Right lung (tissue), 5 donors: ENCODE measurements around the gene GRID2. TPM values are rescaled to one million over a fixed set of nuclear protein-coding genes. Genes with fewer than 3 reads are reported as not detected.
"Not testable (repeated sequence)": the region's sequence is repeated elsewhere in the genome, so short reads cannot be mapped to it uniquely, and the experiment has no call there.

Experiments used
- DNase-seq, 2 donors: peaks; one replicate each; pipeline ENCODE4 v3.0.0-alpha.2; 2013
- polyA plus RNA-seq, 5 donors: library from polyadenylated mRNA; unstranded; fragments of 120-200 nt; gene quantifications; one replicate each; pipeline versions ENCODE4 v1.2.1 to v1.2.3, GENCODE V29; 2013; ENCODE audit warnings: inconsistent platforms in 1 of 5, low replicate concordance in 1 of 5; ENCODE audit not compliant: insufficient read length in 5 of 5, insufficient read depth in 1 of 5

GRID2 gene
- polyA plus RNA-seq, 5 donors, result 0.09 to 0.58 (median 0.17) TPM

DNA sequence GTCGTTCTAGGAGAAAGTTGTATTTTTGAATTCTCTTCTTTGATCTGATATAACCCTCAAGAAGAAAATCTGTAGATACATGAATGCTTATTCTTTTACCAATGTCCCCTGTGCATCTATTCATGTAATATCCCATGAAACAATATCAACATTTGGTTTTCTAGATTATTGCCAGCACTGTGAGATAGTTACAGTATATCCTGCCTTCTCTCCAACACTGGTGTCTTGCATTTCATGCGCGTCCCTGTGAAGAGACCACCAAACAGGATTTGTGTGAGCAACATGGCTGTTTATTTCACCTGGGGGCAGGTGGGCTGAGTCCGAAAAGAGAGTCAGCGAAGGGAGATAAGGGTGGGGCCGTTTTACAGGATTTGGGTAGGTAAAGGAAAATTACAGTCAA lies 135.0 kb downstream of the GRID2 start:
- not testable (repeated sequence) for DNase-seq

DNA sequence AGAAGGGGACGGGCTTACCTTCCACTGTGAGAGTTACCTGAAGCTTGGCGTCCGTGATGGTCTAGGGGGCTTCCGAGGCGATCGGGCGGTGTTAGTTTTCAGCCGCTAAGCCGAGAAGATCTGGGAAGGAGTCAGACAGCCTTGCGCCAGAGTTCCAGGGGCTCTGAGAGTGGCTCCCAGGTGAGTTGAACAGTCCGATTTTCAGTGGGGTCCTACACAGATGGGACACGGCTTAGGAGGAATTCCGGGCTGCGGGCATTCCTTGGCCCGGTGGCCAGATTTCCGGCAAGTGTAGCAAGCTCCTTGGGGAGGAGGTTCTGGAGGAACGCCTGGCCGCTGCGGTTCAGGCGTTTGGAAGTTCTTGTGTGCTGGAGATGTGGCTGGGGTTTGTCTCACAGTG lies 138.4 kb downstream of the GRID2 start:
- not testable (repeated sequence) for DNase-seq

DNA sequence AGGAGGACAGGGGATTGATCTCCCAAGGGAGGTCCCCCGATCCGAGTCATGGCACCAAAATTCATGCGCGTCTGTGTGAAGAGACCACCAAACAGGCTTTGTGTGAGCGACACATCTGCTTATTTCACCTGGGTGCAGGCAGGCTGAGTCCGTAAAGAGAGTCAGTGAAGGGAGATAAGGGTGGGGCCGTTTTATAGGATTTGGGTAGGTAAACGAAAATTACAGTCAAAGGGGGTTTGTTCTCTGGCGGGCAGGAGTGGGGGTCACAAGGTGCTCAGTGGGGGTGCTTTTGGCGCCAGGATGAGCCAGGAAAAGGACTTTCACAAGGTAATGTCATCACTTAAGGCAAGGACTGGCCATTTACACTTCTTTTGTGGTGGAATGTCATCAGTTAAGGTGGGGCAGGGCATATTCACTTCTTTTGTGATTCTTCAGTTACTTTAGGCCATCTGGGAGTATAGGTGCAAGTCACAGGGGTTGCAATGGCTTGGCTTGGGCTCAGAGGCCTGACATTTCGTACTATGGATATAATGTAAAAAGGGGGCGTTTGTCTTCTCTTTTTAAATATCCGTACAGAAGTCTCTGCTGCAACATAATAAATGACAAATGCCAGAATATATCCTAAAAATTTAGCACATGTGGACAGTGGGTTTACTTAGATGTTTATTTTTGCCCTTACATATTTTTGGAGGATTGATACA lies 140.5 kb downstream of the GRID2 start:
- DNase-seq, result not testable (repeated sequence)

DNA sequence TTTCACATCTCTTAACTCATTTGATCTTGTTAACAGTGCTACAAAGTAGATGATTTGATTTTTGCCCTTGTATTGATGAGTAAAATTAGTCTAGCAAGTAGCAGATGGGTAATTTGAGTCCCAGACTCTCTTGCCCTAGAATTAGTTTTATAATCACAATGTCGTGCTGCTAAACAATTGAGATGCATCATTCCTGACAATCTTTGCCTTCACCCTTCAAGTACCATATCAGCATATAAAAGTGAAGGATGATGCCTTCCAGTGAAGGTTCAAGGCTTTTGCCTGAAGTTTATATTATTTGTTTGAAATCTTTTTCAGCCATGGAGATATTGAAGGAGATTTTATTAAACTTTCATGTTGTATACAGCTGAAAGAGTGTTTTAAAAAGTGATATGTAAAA lies 141.4 kb downstream of the GRID2 start:
- no peak for DNase-seq

DNA sequence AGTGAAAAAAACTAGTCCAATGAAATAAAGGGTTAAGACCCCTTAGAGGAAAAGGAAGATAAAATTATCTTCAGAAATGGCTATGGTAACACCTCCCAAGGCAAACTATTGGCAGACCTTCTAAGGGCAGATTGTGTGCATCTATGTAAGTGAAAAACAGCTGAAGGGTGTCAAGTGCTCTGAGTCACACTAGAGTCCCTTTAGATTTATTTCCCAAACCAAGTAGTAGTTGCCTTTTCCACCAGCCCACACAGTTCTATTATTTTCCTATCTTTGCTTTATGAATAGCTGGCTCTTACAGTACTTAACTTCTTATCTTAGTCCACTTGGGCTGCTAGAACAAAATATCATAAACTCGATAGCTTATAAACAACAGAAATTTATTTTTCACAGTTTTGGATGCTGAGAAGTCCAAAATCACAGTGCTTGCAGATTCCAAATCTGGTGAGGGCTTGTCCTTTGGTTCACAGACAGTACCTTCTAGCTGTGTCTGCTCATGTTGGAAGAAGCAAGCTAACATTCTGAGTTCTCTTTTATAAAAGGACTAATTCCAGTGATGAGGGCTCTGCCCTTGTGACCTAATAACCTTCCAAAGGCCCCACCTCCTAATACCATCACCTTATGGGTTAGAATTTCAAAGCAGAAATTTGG lies 143.6 kb downstream of the GRID2 start:
- DNase-seq, result no peak

DNA sequence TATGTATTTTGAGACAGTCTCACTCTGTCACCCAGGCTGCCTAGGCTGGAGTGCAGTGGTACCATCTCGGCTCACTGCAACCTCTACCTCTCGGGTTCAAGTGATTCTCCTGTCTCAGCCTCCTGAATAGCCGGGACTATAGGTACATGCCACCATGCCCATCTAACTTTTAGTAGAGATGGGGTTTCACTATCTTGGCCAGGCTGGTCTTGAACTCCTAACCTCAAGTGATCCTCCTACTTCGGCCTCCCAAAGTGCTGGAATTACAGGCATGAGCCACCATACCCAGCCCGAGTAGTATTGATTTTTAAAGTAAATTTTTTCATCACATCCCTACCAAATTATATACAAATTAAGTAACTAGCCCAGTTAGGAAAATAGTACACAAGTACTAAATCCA lies 144.4 kb downstream of the GRID2 start:
- DNase-seq, result not testable (repeated sequence)

DNA sequence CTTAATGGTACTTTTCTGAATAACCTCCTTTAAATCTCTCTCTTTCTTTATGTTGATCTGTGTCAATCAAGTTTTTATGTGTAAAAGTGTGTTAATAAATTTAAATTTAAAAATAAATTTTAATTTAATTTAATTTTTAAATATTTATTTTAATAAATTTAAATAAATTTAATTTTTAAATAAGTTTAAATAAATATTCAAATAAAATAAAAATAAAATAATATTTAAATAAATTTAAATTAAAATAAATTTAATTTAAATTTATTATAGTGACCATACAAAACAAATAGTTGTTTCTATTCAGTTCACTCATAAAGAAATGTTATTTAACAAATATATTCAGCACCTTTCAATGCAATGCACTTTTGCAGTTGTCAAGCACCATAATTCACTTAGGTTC lies 146.9 kb downstream of the GRID2 start:
- no peak for DNase-seq

DNA sequence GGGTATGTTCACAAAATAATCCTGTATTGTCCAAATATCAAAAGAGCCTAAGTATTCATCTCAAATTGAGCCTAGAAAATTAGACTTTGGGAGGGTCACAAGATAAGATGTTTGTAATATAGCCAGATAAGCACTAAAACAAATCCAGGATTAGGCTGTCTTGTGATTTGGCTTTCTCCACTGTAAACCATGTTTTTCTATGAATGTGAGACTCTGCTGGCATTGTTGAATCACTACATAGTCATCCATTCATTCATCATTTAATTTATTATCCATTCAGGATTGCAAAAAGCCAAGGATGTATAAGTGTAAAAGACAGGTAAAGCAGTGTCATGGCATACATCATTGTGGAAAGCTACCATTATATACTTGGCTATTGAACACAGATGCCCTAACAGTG lies 148.0 kb downstream of the GRID2 start:
- DNase-seq, result no peak

DNA sequence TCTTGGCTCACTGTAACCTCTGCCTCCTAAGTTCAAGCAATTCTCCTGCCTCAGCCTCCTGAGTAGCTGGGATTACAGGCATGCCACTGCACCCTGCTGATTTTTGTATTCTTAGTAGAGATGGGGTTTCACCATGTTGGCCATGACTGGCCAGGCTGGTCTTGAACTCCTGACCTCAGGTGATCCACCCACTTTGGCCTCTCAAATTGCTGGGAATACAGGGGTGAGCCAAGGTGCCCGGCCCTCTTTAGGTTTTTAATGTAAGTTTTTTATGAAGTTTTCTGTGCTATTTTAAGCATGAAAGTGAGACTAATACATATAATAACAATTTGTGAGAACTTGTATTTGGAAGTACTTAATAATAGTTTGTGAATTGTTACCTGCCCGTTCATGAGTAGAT lies 148.6 kb downstream of the GRID2 start:
- DNase-seq, result not testable (repeated sequence)

DNA sequence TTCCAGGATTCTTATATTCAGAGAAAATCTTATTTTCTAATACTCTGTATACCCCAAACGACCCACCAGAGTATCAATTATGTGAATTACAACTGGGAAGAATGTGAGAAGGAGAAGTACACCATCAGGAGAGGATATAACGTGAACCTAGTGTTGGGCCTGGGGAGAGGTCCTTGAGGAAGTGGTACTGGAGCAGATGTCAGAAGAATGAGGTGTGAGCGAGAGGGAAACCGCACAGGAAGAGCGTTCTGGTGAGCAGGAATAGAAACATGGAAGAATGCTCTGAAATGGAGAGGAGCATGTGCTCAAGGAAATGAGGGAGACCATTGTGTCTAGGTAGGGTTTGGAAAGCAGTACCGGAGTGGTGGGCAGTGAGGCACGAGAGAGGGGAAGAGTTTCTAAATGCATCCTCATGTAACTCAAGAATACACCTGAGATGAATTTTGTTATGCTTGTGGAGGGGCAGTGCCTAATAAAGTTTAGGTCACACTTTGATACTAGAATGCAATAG lies 151.6 kb downstream of the GRID2 start:
- no peak for DNase-seq

DNA sequence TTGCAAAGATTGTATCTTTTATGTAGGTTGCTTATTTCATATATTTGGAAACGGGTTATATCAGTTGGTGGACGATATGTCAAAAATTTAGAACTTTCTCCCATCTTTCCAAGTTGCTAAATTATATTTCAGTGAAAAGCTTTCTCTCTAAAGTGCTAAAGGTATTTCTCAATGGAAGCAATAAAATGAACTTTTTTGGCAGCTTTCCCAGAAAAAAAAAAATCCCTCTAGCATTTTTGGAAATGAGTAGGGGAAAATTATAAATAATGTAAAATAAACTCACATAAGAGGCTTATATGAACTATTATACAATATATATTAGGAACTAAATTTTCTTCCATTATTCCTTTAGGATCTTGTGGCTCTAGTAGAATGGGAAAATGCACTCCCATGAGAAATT lies 152.2 kb downstream of the GRID2 start:
- DNase-seq, result peak in 1 of 2 donors; percentile 5

DNA sequence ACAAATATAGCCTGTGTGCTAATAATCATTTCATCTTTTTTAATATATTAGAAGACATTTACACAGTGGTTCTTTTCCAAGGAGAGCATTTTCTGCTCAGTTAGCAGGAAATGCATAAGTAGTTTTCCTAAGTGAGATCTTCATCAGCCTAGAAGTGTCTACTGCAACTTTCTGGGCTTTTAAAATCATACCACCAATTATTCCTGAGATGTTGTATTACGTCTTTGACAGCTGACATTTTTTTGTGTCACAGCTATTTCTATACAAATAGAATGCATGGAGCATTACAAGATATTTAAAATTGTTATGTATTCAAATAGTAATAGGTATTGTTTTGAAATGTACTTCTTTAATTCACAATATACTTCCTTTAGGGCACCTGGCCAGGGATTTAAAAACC lies 158.0 kb downstream of the GRID2 start:
- DNase-seq, result no peak

DNA sequence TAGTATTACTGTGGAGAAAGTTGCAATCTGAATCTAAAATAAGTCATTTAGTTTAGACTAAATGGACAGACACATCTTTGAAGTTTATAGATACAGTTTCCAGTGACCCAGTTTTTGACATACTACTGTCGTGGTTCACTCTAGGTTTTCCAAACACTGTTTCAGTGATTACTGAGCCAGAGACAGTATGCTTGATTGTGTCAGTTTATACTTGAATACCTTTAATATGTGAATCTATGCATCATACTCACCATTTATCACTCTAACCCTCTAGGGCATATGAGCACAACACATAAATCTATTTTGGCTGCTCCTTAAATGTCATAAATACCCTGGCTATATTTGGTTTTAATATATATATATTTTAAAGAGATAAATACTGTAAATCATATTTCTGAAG lies 173.5 kb downstream of the GRID2 start:
- no peak for DNase-seq

DNA sequence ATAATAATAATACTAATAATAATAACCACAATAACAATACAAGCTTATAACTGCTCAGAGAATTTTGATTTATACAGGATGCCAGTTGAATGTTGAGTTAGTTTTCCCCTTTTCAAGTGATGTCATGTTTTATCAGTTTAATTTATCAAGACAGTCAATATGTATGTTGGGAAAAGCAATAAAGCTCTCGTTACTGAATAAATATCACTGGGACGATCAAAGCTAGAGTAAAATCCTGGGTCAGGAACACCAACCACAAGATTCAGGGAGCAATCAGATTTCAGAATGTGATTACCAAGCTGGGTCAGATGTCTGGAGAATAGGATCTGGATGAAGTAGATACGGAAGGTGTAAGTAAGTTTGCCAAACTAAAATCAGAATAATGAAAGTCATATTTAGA lies 179.6 kb downstream of the GRID2 start:
- DNase-seq, result no peak

DNA sequence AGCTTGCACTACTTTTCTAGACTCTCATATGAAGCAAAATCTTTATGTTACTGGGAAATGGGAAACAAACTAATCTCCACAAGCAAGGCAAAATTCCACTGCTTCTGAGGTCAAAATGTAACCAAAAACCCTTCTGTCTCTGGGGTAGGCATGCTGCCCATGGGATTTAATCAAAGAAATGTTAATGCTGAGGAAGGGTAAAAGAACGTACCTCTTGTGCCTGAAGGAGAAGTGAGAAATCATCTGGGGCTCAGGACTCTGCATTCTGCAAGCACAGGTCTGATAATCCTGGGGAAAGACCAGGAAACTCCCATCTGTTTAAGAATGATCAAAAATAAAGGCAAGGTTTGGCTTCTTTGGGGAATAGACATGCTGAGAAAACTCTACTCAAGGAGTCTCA lies 184.7 kb downstream of the GRID2 start:
- no peak for DNase-seq

DNA sequence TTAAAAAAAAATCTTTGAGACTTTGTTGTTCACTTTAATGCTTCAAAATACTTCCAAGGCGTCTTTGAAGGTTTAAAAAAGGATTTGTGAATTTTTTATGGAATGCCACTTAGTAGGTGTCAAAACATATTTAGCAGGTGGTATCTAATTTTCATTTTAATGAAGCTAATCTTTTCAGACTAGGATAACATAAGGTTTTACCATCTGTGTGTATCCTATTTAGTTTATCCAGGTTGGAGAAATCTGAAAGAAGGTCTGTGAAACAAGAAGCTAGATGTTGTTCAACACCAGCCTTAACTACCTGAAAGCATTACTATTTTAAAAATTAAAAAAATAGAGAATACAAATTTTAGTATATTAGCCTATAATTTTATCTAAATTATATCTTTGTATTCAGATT lies 193.4 kb downstream of the GRID2 start:
- DNase-seq, result no peak

DNA sequence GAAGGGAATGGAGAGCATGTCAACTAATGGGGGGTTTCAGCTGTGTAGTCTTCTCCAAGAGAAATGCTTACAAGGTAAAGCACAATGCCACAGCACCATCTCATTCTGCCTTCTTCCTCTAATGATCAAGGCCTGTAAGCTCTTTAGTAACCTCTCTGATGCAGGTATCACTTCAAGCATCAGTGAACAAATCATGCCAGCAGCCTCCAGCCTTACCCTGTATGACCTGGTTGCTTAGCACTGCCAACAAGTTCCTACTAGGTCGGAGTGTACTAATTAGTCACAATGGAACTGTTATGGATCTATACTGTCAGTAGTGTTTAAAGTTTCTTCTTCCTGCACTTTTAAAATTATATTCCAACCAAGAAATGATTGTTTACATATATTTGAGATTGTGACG lies 197.7 kb downstream of the GRID2 start:
- no peak for DNase-seq

DNA sequence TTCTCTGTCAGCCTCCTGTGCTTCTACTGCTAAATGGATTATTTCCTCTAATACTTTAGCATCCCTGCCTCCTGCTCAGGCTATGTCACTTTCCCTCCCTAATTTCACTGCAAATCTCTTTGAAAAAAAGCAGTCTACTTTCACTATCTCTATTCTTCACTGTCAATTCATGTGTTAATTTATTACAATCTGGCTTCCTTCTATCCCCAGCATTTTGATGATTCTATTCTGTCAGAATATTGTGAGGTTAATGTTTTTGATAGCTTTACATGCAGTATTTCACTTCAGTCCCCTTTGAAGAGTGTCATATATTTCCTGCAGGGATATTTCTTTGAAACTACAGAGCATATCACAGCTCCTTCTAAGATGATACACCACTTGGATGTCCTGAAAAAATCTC lies 203.2 kb downstream of the GRID2 start:
- DNase-seq, result no peak

DNA sequence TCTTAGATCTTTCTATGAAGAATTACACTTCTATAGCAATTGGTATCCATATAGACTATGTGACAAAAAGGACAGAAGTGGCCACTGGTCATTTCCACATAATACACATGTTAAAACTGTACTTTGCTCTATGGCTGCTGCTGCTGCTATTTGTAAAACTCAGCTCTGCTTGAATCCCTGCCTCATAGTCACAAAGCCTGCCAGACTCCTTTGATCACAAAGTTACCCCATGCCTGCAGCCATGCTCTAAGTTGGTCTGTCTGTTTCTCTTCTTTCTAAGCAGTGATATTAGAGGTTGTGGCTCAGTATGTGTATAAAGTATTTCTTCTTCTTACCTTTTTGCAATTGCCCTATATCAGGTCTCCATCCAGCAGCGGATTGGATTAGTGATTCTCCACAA lies 210.9 kb downstream of the GRID2 start:
- DNase-seq, result no peak

DNA sequence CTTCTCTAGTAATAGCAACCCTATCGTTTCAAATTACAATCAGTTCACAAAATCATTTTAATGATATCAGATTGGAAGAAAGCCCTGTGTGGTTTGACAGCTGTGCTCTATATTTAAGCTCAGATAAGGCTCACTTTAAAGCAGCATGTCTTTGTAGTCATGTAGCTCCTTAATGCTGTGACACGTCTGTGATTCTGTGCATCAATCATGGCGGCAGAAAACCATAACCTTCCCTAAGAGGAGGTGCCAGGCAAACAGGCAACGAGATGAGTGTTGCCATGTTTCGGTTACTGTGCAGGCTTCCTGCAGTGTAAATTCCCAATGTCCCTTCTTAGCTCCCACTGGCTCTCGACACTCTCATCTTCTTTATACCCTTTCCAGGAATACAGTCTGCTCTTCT lies 212.7 kb downstream of the GRID2 start:
- DNase-seq, result no peak

DNA sequence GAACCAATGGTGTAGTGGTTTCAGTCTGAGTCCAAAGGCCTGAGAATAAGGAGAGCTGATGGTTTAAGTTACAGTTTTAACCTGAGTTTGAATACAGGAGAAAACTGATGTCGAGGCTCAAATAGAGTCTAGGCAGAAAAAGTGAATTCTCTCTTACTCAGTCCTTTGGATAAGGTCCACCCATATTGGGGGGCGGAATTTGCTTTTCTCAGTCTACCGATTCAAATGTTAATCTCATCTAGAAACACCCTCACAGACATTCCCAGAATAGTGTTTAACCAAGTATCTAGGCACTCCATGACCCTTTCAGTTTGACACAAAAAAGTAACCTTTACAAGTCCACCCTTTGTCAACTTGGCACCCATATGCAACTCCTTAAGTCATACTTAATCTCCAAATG lies 216.0 kb downstream of the GRID2 start:
- DNase-seq, result no peak

DNA sequence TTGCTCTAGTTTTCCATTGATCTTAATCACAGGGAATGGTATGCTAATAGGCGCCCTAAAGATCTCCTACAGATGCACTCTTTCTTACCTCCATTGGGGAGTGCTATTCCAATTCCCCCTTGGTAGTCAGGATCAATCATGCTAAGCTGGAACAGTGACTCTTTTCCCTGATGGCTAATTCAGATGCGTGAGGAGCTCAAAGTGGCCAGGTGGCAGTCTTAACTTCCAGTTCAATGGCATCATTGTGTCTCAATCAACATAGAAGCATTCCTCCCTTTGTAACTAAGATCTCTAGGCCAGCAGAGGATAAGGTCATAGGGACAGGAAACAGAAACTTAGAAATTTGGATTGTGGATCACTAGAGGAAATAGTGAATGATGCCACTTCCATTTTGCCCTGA lies 216.8 kb downstream of the GRID2 start:
- DNase-seq, result no peak

DNA sequence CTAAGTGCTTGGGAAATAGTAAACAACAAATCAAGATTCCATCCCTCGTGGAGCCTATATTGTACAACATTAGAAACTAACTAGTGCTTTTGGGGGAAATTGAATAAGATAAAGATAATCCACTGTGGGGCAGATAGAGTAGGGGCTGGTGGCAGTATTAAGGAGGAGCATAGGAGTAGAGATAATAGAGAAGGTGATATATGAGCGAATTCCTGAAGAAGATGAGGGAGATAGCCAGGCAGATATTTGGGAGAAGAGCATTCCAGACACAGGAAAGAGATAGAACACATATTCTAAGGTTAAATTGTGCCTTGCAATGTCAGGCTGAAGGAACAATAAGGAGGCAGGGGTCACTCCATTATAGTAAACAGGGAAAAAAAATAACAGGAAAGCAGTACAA lies 218.2 kb downstream of the GRID2 start:
- DNase-seq, result no peak

DNA sequence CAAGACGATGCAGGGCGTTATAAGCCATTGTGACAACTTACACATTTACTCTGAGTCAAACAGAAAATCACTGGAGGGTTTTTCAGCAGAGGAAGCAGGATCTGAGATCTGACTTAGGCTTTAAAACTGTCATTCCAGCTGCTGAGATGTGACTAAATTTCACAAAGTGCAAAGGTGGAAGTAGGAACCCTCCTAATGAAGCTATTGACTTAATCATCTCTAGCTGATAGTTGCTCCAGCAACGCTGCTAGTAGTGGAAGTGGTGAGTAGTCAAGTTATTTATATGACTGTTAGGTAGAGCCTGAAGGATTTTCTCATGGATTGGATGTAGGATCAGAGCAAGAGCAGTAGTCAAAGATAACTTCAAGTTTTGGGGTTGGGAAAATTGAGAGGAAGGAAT lies 218.6 kb downstream of the GRID2 start:
- no peak for DNase-seq
